PC-3 (cell line): ENCODE measurements around the gene ZNF3. TPM values are rescaled to one million over a fixed set of nuclear protein-coding genes. Genes with fewer than 3 reads are reported as not detected.

Experiments used
- ATAC-seq: fragments of 200-7000 bp; cut with Tn5 transposase; 2 replicates; pipeline ENCODE4 v1.9.1; 2020; ENCODE audit warnings: mild to moderate bottlenecking, moderate library complexity
- BruUV-seq: library from RNA; stranded (reverse); fragments of 400-500 nt; replicated peaks from 2 replicates; lab custom pipeline; 2021; lab: Mats Ljungman, UMichigan
- CTCF ChIA-PET: fragments of 300-600 bp; sonication (Branson Sonifier 250); formaldehyde crosslinking; loops from one replicate; lab custom pipeline; 2022; ENCODE audit warnings: antibody characterized with exemption; lab: Charles Lee
- POLR2A ChIA-PET: fragments of 300-600 bp; sonication (Branson Sonifier 250); formaldehyde crosslinking; loops from one replicate; lab custom pipeline; 2022; ENCODE audit warnings: antibody characterized with exemption; ENCODE audit not compliant: unreplicated experiment; lab: Charles Lee
- DNase-seq: peaks from one replicate; pipeline ENCODE4 v3.0.0-alpha.2; 2015
- H2AFZ ChIP-seq: fragments of 300-600 bp; sonication (generic); 2 replicates; pipeline ENCODE4 v1.6.0; 2016; ENCODE audit warnings: antibody characterized with exemption, low read length
- H3F3A ChIP-seq: fragments of 300-600 bp; sonication (generic); one replicate; pipeline ENCODE4 v1.6.0; 2017; ENCODE audit warnings: antibody characterized with exemption, low read length, control low read depth, mild to moderate bottlenecking; ENCODE audit not compliant: unreplicated experiment
- H3K27ac ChIP-seq: fragments of 300-600 bp; sonication (generic); 2 replicates; pipeline ENCODE4 v1.5.1; 2016; ENCODE audit warnings: mild to moderate bottlenecking, low read length
- H3K27me3 ChIP-seq: fragments of 300-600 bp; sonication (generic); 2 replicates; pipeline ENCODE4 v1.6.1; 2016; ENCODE audit warnings: low read length, mixed read lengths
- H3K36me3 ChIP-seq: fragments of 300-600 bp; sonication (generic); 2 replicates; pipeline ENCODE4 v1.6.1; 2016; ENCODE audit warnings: low read depth, mixed run types, low read length, mixed read lengths
- H3K4me1 ChIP-seq: fragments of 300-600 bp; sonication (generic); 2 replicates; pipeline ENCODE4 v1.5.1; 2016; ENCODE audit warnings: low read length; ENCODE audit not compliant: insufficient read depth
- H3K4me2 ChIP-seq: fragments of 300-600 bp; sonication (generic); 2 replicates; pipeline ENCODE4 v1.6.0; 2016; ENCODE audit warnings: low read length
- H3K4me3 ChIP-seq: fragments of 300-600 bp; sonication (generic); 2 replicates; pipeline ENCODE4 v1.5.1; 2016; ENCODE audit warnings: mild to moderate bottlenecking, low read length, mixed read lengths
- H3K79me2 ChIP-seq: fragments of 300-600 bp; sonication (generic); 2 replicates; pipeline ENCODE4 v1.6.1; 2017; ENCODE audit warnings: low read length, mixed read lengths
- H3K9ac ChIP-seq: fragments of 300-600 bp; sonication (generic); 2 replicates; pipeline ENCODE4 v1.6.0; 2016; ENCODE audit warnings: mild to moderate bottlenecking, low read length
- H3K9me2 ChIP-seq: fragments of 300-600 bp; sonication (generic); replicated peaks from 2 replicates; pipeline ENCODE4 v1.6.1; 2016; ENCODE audit warnings: mixed run types, low read length, mixed read lengths
- H3K9me3 ChIP-seq: fragments of 300-600 bp; sonication (generic); 2 replicates; pipeline ENCODE4 v1.6.1; 2016; ENCODE audit warnings: low read length, mixed read lengths
- H4K20me1 ChIP-seq: fragments of 300-600 bp; sonication (generic); 2 replicates; pipeline ENCODE4 v1.6.1; 2016; ENCODE audit warnings: low read length, mixed read lengths
- EZH2 ChIP-seq: fragments of 300-600 bp; sonication (generic); IDR thresholded peaks from one replicate; pipeline ENCODE4 v1.6.1; 2017; ENCODE audit warnings: antibody characterized with exemption, mild to moderate bottlenecking, low read length; ENCODE audit not compliant: unreplicated experiment
- EZH2phosphoT487 ChIP-seq: fragments of 300-600 bp; sonication (generic); IDR thresholded peaks from 2 replicates; pipeline ENCODE4 v1.6.1; 2018; ENCODE audit warnings: mild to moderate bottlenecking, antibody characterized with exemption, low read length, borderline replicate concordance
- intact Hi-C: fragments of 100-400 bp; cut with micrococcal nuclease; formaldehyde crosslinking; loops from 2 replicates; pipeline ENCODE4 v1.9.0; 2023
- total RNA-seq: library from RNA; depleted of rRNA; stranded (reverse); fragments of >200 nt; gene quantifications from 2 replicates; pipeline ENCODE4 v1.2.3, GENCODE V29; 2014
- TF ChIP-seq, protein P1 (sequence below): fragments of 300-600 bp; sonication (generic); conservative IDR thresholded peaks from 2 replicates; pipeline ENCODE4 v1.5.1; 2017; ENCODE audit warnings: antibody characterized with exemption, low read depth, mild to moderate bottlenecking, low read length

ZNF3 gene
- total RNA-seq, 1 experiment from 2014 or later: 16.5 TPM

DNA sequence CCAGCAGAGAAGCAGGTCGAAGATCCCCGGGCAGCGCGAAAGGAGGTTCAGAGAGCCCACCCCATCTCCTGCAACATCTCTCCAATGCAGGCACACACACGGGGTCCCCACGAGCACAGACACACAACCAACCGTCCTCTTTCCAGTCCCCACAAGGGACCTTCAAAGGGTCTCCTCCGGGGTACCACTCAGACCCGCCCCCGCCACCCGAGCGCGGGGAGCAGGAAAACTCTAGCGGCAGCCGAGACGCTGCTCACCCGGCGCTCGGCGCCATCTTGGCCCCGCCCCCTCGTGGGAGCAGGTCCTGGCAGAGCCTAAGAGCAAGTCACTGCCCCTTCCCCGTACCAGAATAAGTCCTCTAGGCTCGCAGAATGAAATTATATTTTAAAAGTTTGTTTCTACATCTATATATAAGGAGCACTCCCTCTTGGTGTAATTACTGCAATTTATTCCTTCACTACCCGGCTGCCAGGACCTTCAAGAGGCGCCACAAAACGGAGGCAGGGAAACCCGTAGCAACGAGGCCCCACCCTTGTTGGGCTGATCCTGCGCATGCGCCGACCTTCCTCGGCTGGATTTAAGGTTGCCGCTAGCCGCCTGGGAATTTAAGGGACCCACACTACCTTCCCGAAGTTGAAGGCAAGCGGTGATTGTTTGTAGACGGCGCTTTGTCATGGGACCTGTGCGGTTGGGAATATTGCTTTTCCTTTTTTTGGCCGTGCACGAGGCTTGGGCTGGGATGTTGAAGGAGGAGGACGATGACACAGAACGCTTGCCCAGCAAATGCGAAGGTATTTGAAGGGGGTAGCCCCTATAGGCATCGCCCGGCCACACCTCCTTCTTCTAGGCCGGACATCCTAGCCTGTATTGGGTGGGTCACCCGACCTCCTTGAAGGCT, 37.8 kb upstream of the ZNF3 start, which contains the start of the genes CNPY4 and TAF6:
Gene CNPY4 (plus strand): TSS at position 563 of the 898 bp plus-strand sequence. CDS start 111 bp downstream, at position 674.
Gene TAF6 (minus strand): TSS at position 287 of the 898 bp plus-strand sequence. CDS start 5,149 bp downstream, outside the sequence.
- H3K27ac ChIP-seq: peak within 1 kb of the TSS; percentile 49
- no peaks in the 10 kb centered on the region for H3K27me3 ChIP-seq
- POLR2A ChIA-PET: no interaction called here
- peak within 1 kb of the TSS; percentile 98 for H3K4me3 ChIP-seq
- peaks cover 16% of the 10 kb centered on the region for H3K79me2 ChIP-seq
- H3K9me2 ChIP-seq: no peaks in the 10 kb centered on the region
- CTCF ChIA-PET: no interaction called here
- peaks cover 13% of the 10 kb centered on the region; the same call in 1 of the 2 replicates for H3K4me1 ChIP-seq
- no peaks in the 10 kb centered on the region for H3F3A ChIP-seq
- H3K9ac ChIP-seq: peak within 1 kb of the TSS; percentile 87
- BruUV-seq: no TSS peak
- DNase-seq (peak; percentile 94), ATAC-seq (peak; percentile 82)
- no peaks in the 10 kb centered on the region for H3K9me3 ChIP-seq
- no peaks in the 10 kb centered on the region for H3K36me3 ChIP-seq
- intact Hi-C loops: loop anchor here (2.0 kb wide), 1 partner anchor 19 kb away; the partner anchor contains the start of genes AP4M1 and MCM7
- peak within 1 kb of the TSS; percentile 96 for H2AFZ ChIP-seq
- no peaks in the 10 kb centered on the region for H4K20me1 ChIP-seq
- no peak for TF ChIP-seq EZH2phosphoT487
- TF ChIP-seq, protein P1, sequence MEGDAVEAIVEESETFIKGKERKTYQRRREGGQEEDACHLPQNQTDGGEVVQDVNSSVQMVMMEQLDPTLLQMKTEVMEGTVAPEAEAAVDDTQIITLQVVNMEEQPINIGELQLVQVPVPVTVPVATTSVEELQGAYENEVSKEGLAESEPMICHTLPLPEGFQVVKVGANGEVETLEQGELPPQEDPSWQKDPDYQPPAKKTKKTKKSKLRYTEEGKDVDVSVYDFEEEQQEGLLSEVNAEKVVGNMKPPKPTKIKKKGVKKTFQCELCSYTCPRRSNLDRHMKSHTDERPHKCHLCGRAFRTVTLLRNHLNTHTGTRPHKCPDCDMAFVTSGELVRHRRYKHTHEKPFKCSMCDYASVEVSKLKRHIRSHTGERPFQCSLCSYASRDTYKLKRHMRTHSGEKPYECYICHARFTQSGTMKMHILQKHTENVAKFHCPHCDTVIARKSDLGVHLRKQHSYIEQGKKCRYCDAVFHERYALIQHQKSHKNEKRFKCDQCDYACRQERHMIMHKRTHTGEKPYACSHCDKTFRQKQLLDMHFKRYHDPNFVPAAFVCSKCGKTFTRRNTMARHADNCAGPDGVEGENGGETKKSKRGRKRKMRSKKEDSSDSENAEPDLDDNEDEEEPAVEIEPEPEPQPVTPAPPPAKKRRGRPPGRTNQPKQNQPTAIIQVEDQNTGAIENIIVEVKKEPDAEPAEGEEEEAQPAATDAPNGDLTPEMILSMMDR: no peak
- no peak for TF ChIP-seq EZH2
- peak within 1 kb of the TSS; percentile 97 for H3K4me2 ChIP-seq

DNA sequence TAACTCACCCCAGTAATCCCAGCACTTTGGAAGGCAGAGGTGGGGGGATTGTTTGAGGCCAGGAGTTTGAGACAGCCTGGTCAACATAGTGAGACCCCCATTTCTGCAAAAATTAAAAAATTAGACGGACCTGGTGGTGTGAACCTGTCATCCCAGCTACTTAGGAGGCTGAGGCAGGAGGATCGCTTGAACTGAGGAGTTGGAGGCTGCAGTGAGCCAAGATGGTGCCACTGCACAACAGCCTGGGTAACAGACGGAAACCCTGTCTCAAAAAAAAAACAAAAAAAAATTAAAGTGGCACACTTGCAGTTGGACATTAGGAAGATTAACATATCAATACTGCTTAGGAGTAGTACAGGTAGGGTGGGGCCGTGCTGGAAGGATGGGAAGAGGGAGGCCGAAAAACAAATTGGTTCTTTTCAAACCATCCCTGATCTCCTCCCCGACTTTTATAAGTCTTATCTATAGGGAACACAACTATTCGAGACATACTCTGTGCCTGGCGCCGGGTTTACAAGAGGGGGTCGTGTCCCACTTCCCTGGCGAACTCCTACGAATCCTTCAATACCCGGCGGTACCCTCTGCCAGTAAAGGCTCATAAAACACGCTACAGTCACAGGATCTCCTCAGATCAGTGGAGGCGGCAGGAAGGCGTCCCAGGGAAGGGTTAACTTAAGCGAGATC, 37.0 kb upstream of the ZNF3 start:
- H3F3A ChIP-seq: no peaks in the 10 kb centered on the region
- peak overlapping the region; percentile 96 for H2AFZ ChIP-seq
- no peak for DNase-seq
- no peaks in the 10 kb centered on the region for H3K9me3 ChIP-seq
- no peaks in the 10 kb centered on the region for H3K9me2 ChIP-seq
- ChIA-PET POLR2A (no interaction called here), CTCF (no interaction called here)
- peaks cover 16% of the 10 kb centered on the region for H3K79me2 ChIP-seq
- peak overlapping the region; percentile 87 for H3K9ac ChIP-seq
- BruUV-seq: TSS peak; percentile 62
- no peaks in the 10 kb centered on the region for H3K36me3 ChIP-seq
- TF ChIP-seq EZH2phosphoT487 (no peak), EZH2 (no peak)
- TF ChIP-seq, protein P1: no peak
- ATAC-seq: no peak
- H3K4me1 ChIP-seq: peaks cover 13% of the 10 kb centered on the region; the same call in 1 of the 2 replicates
- peak overlapping the region; percentile 98 for H3K4me3 ChIP-seq
- H3K27ac ChIP-seq: peak overlapping the region; percentile 49
- H4K20me1 ChIP-seq: no peaks in the 10 kb centered on the region
- no peaks in the 10 kb centered on the region for H3K27me3 ChIP-seq
- H3K4me2 ChIP-seq: peak overlapping the region; percentile 97
- intact Hi-C loops: loop anchor here (2.0 kb wide), 1 partner anchor 18 kb away; the partner anchor contains the start of genes AP4M1 and MCM7
